ENCODE measurements around the gene VGLL1.
A peak's percentile ranks its signal among the peaks of the same experiment; 100 is the strongest.

The VGLL1 gene

GRCh38 chrX:136525738-136526606 lies 6.0 kb upstream of the VGLL1 start:
- no peak overlapping the region for H2BK120ac ChIP-seq (ENCODE audit: low read depth, low read length)
- no peak overlapping the region for H3K4ac ChIP-seq (ENCODE audit: low read depth, low read length)
- no peaks in the 10 kb centered on the region for H3K36me3 ChIP-seq (ENCODE audit: control insufficient read depth, insufficient read depth, low read length)
- H3K23ac ChIP-seq (ENCODE audit: low read length) = no peak overlapping the region
- no peaks in the 10 kb centered on the region for H3K79me2 ChIP-seq (ENCODE audit: control insufficient read depth, insufficient read depth, low read length)
- H2BK5ac ChIP-seq (ENCODE audit: low read length) = no peak overlapping the region
- H3K4me2 ChIP-seq (ENCODE audit: low read length) = no peak overlapping the region
- no peak overlapping the region for H2AK5ac ChIP-seq (ENCODE audit: low read length)
- H3K27ac ChIP-seq (ENCODE audit: low read depth, low read length) = no peak overlapping the region
- H3K18ac ChIP-seq (ENCODE audit: low read length) = no peak overlapping the region
- H3K27me3 ChIP-seq (ENCODE audit: insufficient read depth, low read length, poor library complexity) = no peaks in the 10 kb centered on the region
- no peaks in the 10 kb centered on the region for H3K4me1 ChIP-seq (ENCODE audit: control insufficient read depth, low read depth, low read length)
- no peaks in the 10 kb centered on the region for H3K79me1 ChIP-seq (ENCODE audit: low read length)
- H3K4me3 ChIP-seq (ENCODE audit: low read length) = no peak overlapping the region
- H3K9ac ChIP-seq (ENCODE audit: low read length) = no peak overlapping the region
- no CpG with 5 or more reads among the region's 2 CpGs for WGBS (ENCODE audit: extremely low coverage, insufficient coverage, low lambda C conversion rate)
- no peak for DNase-seq
- H4K8ac ChIP-seq (ENCODE audit: low read depth, low read length) = no peak overlapping the region
- H2BK15ac ChIP-seq (replicated peaks; ENCODE audit: low read depth) = no peak overlapping the region
- H4K5ac ChIP-seq (ENCODE audit: low read length) = no peak overlapping the region
- no peak overlapping the region for H3K56ac ChIP-seq (ENCODE audit: low read length)

- no CpG with 5 or more reads among the region's 8 CpGs for WGBS (ENCODE audit: extremely low coverage, insufficient coverage, low lambda C conversion rate)
- no peak overlapping the region for H3K9ac ChIP-seq (ENCODE audit: low read length)
- H3K79me2 ChIP-seq (ENCODE audit: control insufficient read depth, insufficient read depth, low read length) = no peaks in the 10 kb centered on the region
- no peaks in the 10 kb centered on the region for H3K36me3 ChIP-seq (ENCODE audit: control insufficient read depth, insufficient read depth, low read length)
- H2BK120ac ChIP-seq (ENCODE audit: low read depth, low read length) = no peak overlapping the region
- H3K4me1 ChIP-seq (ENCODE audit: control insufficient read depth, low read depth, low read length) = no peaks in the 10 kb centered on the region
- no peak overlapping the region for H2AK5ac ChIP-seq (ENCODE audit: low read length)
- no peak overlapping the region for H4K5ac ChIP-seq (ENCODE audit: low read length)
- H3K56ac ChIP-seq (ENCODE audit: low read length) = no peak overlapping the region
- H3K27me3 ChIP-seq (ENCODE audit: insufficient read depth, low read length, poor library complexity) = no peaks in the 10 kb centered on the region
- H3K23ac ChIP-seq (ENCODE audit: low read length) = no peak overlapping the region
- peak; percentile 63 for DNase-seq
- H2BK5ac ChIP-seq (ENCODE audit: low read length) = no peak overlapping the region
- no peak overlapping the region for H4K8ac ChIP-seq (ENCODE audit: low read depth, low read length)
- H3K18ac ChIP-seq (ENCODE audit: low read length) = no peak overlapping the region
- no peak overlapping the region for H3K27ac ChIP-seq (ENCODE audit: low read depth, low read length)
- H3K79me1 ChIP-seq (ENCODE audit: low read length) = no peaks in the 10 kb centered on the region
- no peak overlapping the region for H3K4ac ChIP-seq (ENCODE audit: low read depth, low read length)
- H2BK15ac ChIP-seq (replicated peaks; ENCODE audit: low read depth) = no peak overlapping the region
- no peak overlapping the region for H3K4me2 ChIP-seq (ENCODE audit: low read length)
- no peak overlapping the region for H3K4me3 ChIP-seq (ENCODE audit: low read length)
Observed at GRCh38 chrX:136528645-136529315, 3.2 kb upstream of the VGLL1 start.

GRCh38 chrX:136529795-136530194 lies 2.2 kb upstream of the VGLL1 start:
- no peak overlapping the region for H2BK5ac ChIP-seq (ENCODE audit: low read length)
- no peak overlapping the region for H2BK15ac ChIP-seq (replicated peaks; ENCODE audit: low read depth)
- no peaks in the 10 kb centered on the region for H3K36me3 ChIP-seq (ENCODE audit: control insufficient read depth, insufficient read depth, low read length)
- H3K23ac ChIP-seq (ENCODE audit: low read length) = no peak overlapping the region
- no peaks in the 10 kb centered on the region for H3K79me2 ChIP-seq (ENCODE audit: control insufficient read depth, insufficient read depth, low read length)
- H3K4me2 ChIP-seq (ENCODE audit: low read length) = no peak overlapping the region
- DNase-seq = peak; percentile 24
- no peak overlapping the region for H2BK120ac ChIP-seq (ENCODE audit: low read depth, low read length)
- H3K27ac ChIP-seq (ENCODE audit: low read depth, low read length) = no peak overlapping the region
- WGBS (ENCODE audit: extremely low coverage, insufficient coverage, low lambda C conversion rate) = no CpG with 5 or more reads among the region's 2 CpGs
- H3K79me1 ChIP-seq (ENCODE audit: low read length) = no peaks in the 10 kb centered on the region
- no peaks in the 10 kb centered on the region for H3K27me3 ChIP-seq (ENCODE audit: insufficient read depth, low read length, poor library complexity)
- no peak overlapping the region for H3K56ac ChIP-seq (ENCODE audit: low read length)
- no peak overlapping the region for H3K4me3 ChIP-seq (ENCODE audit: low read length)
- H4K8ac ChIP-seq (ENCODE audit: low read depth, low read length) = no peak overlapping the region
- H3K18ac ChIP-seq (ENCODE audit: low read length) = no peak overlapping the region
- H4K5ac ChIP-seq (ENCODE audit: low read length) = no peak overlapping the region
- H3K4me1 ChIP-seq (ENCODE audit: control insufficient read depth, low read depth, low read length) = no peaks in the 10 kb centered on the region
- H3K9ac ChIP-seq (ENCODE audit: low read length) = no peak overlapping the region
- no peak overlapping the region for H2AK5ac ChIP-seq (ENCODE audit: low read length)
- no peak overlapping the region for H3K4ac ChIP-seq (ENCODE audit: low read depth, low read length)

- no peaks in the 10 kb centered on the region for H3K79me1 ChIP-seq (ENCODE audit: low read length)
- H2AK5ac ChIP-seq (ENCODE audit: low read length) = no peak overlapping the region
- no peak overlapping the region for H3K56ac ChIP-seq (ENCODE audit: low read length)
- H4K5ac ChIP-seq (ENCODE audit: low read length) = no peak overlapping the region
- no peak overlapping the region for H2BK120ac ChIP-seq (ENCODE audit: low read depth, low read length)
- H4K8ac ChIP-seq (ENCODE audit: low read depth, low read length) = no peak overlapping the region
- no peak for DNase-seq
- H3K79me2 ChIP-seq (ENCODE audit: control insufficient read depth, insufficient read depth, low read length) = no peaks in the 10 kb centered on the region
- no CpG with 5 or more reads among the region's 2 CpGs for WGBS (ENCODE audit: extremely low coverage, insufficient coverage, low lambda C conversion rate)
- no peak overlapping the region for H3K18ac ChIP-seq (ENCODE audit: low read length)
- no peaks in the 10 kb centered on the region for H3K27me3 ChIP-seq (ENCODE audit: insufficient read depth, low read length, poor library complexity)
- no peaks in the 10 kb centered on the region for H3K36me3 ChIP-seq (ENCODE audit: control insufficient read depth, insufficient read depth, low read length)
- no peaks in the 10 kb centered on the region for H3K4me1 ChIP-seq (ENCODE audit: control insufficient read depth, low read depth, low read length)
- no peak overlapping the region for H3K27ac ChIP-seq (ENCODE audit: low read depth, low read length)
- no peak overlapping the region for H3K9ac ChIP-seq (ENCODE audit: low read length)
- no peak overlapping the region for H3K4ac ChIP-seq (ENCODE audit: low read depth, low read length)
- no peak overlapping the region for H2BK5ac ChIP-seq (ENCODE audit: low read length)
- no peak overlapping the region for H2BK15ac ChIP-seq (replicated peaks; ENCODE audit: low read depth)
- H3K4me2 ChIP-seq (ENCODE audit: low read length) = no peak overlapping the region
- H3K23ac ChIP-seq (ENCODE audit: low read length) = no peak overlapping the region
- no peak overlapping the region for H3K4me3 ChIP-seq (ENCODE audit: low read length)
Observed at GRCh38 chrX:136534131-136534530, 2.1 kb downstream of the VGLL1 start.

- Histone ChIP-seq H3K4me3 (ENCODE audit: low read length) (no peak overlapping the region), H3K4me1 (ENCODE audit: control insufficient read depth, low read depth, low read length) (no peaks in the 10 kb centered on the region), H3K4ac (ENCODE audit: low read depth, low read length) (no peak overlapping the region), H2AK5ac (ENCODE audit: low read length) (no peak overlapping the region), H3K27me3 (ENCODE audit: insufficient read depth, low read length, poor library complexity) (no peaks in the 10 kb centered on the region), H3K4me2 (ENCODE audit: low read length) (no peak overlapping the region), H2BK5ac (ENCODE audit: low read length) (no peak overlapping the region), H3K23ac (ENCODE audit: low read length) (no peak overlapping the region), H3K36me3 (ENCODE audit: control insufficient read depth, insufficient read depth, low read length) (no peaks in the 10 kb centered on the region), H2BK15ac (replicated peaks; ENCODE audit: low read depth) (no peak overlapping the region), H3K79me1 (ENCODE audit: low read length) (no peaks in the 10 kb centered on the region), H3K79me2 (ENCODE audit: control insufficient read depth, insufficient read depth, low read length) (no peaks in the 10 kb centered on the region), H4K8ac (ENCODE audit: low read depth, low read length) (no peak overlapping the region), H3K18ac (ENCODE audit: low read length) (no peak overlapping the region), H2BK120ac (ENCODE audit: low read depth, low read length) (no peak overlapping the region), H3K9ac (ENCODE audit: low read length) (no peak overlapping the region), H4K5ac (ENCODE audit: low read length) (no peak overlapping the region), H3K27ac (ENCODE audit: low read depth, low read length) (no peak overlapping the region), H3K56ac (ENCODE audit: low read length) (no peak overlapping the region)
- DNase-seq = no peak
- WGBS (ENCODE audit: extremely low coverage, insufficient coverage, low lambda C conversion rate) = no CpG with 5 or more reads among the region's 2 CpGs
Observed at GRCh38 chrX:136538811-136539210, 6.8 kb downstream of the VGLL1 start.

Data from mesendoderm (in vitro differentiated cells).